K562 (cell line): ENCODE measurements around the gene MEF2B. TPM values are rescaled to one million over a fixed set of nuclear protein-coding genes. Genes with fewer than 3 reads are reported as not detected.
A peak's percentile ranks its signal among the peaks of the same experiment; 100 is the strongest.

Experiments
- BRD4 ChIP-seq: fragments of 200-600 bp; sonication (generic); IDR thresholded peaks from 2 replicates; pipeline ENCODE4 v1.6.1; 2017; ENCODE audit warnings: inconsistent platforms
- CBFB ChIP-seq: sonication (generic); formaldehyde crosslinking; IDR thresholded peaks from 2 replicates; pipeline ENCODE4 v1.4.0; 2020; ENCODE audit warnings: mild to moderate bottlenecking, missing genetic modification reagents
- CREB3L1 ChIP-seq: fragments of 450-650 bp; IDR thresholded peaks from 2 replicates; pipeline ENCODE4 v1.6.1; 2014; ENCODE audit warnings: low read depth, mild to moderate bottlenecking, moderate library complexity, borderline replicate concordance
- CTBP1 ChIP-seq: fragments of 450-650 bp; IDR thresholded peaks from 2 replicates; pipeline ENCODE4 v1.6.1; 2016; ENCODE audit warnings: borderline replicate concordance
- DPF2 ChIP-seq: fragments of 450-650 bp; IDR thresholded peaks from 2 replicates; pipeline ENCODE4 v1.6.1; 2016
- E2F4 ChIP-seq: sonication (generic); formaldehyde crosslinking; IDR thresholded peaks from 2 replicates; pipeline ENCODE4 v1.8.0; 2022; ENCODE audit warnings: mild to moderate bottlenecking, low read depth, missing genetic modification reagents
- EWSR1 ChIP-seq: fragments of 450-650 bp; IDR thresholded peaks from 2 replicates; pipeline ENCODE4 v1.6.1; 2018; ENCODE audit warnings: borderline replicate concordance, mild to moderate bottlenecking, low read depth, moderate library complexity; ENCODE audit not compliant: partially characterized antibody
- GABPA ChIP-seq: fragments of 200-800 bp; sonication (Bioruptor generic); conservative IDR thresholded peaks from 2 replicates; pipeline ENCODE4 v1.6.1; 2016; ENCODE audit warnings: low read depth, missing genetic modification characterization, missing compliant biosample characterization
- MYC ChIP-seq, 2 experiments: fragments of 250-450 bp in 1 of 2; sonication (Bioruptor Pico) in 1 of 2; IDR thresholded peaks; 2 replicates each; pipeline versions ENCODE4 v1.5.1 to v1.6.1; 2012 to 2021; ENCODE audit warnings: low read depth in 2 of 2, borderline replicate concordance in 1 of 2, improper control_type of control experiment in 1 of 2, low read length in 1 of 2, mild to moderate bottlenecking in 1 of 2, moderate library complexity in 1 of 2
- PRDM10 ChIP-seq: fragments of 450-650 bp; IDR thresholded peaks from 2 replicates; pipeline ENCODE4 v1.6.1; 2018; ENCODE audit not compliant: partially characterized antibody
- RBM39 ChIP-seq: fragments of 200-400 bp; formaldehyde crosslinking; optimal IDR thresholded peaks from 2 replicates; pipeline ENCODE3; 2018; ENCODE audit warnings: low read depth, low read length
- STAT6 ChIP-seq: sonication (generic); formaldehyde crosslinking; IDR thresholded peaks from 2 replicates; pipeline ENCODE4 v1.8.1; 2023; ENCODE audit warnings: mild to moderate bottlenecking, missing genetic modification reagents
- TRIM24 ChIP-seq, 2 experiments: fragments of 450-650 bp; IDR thresholded peaks; 2 replicates each; pipeline ENCODE4 v1.6.1; 2016
- ZBTB33 ChIP-seq: sonication (generic); formaldehyde crosslinking; IDR thresholded peaks from 2 replicates; pipeline ENCODE4 v1.8.1; 2023; ENCODE audit warnings: mild to moderate bottlenecking, missing genetic modification reagents
- polyA plus RNA-seq, 8 experiments: library from polyadenylated mRNA; depleted of rRNA in 4 of 8; stranded (reverse) in 5 of 8; unstranded in 3 of 8; fragments of >200 nt; fragmentation: Nextera tagmentation in 2 of 8; fragmentation: Illumina TruSeq in 1 of 8; extraction: Ambion mirVana in 2 of 8; extraction: Trizol in 1 of 8; gene quantifications; 2 replicates each; pipeline versions ENCODE4 v1.2.1 to v1.2.3, GENCODE V29; 2011 to 2014; ENCODE audit warnings: inconsistent platforms in 1 of 8, missing spikeins in 1 of 8
- total RNA-seq, 7 experiments: library from RNA; depleted of rRNA in 6 of 7; stranded (reverse); fragments of >200 nt in 6 of 7; fragmentation: Illumina TruSeq in 2 of 7; extraction: Trizol in 2 of 7; gene quantifications; 2 replicates each; pipeline versions ENCODE4 v1.2.1 to v1.2.3, GENCODE V29; 2011 to 2021; ENCODE audit warnings: low replicate concordance in 1 of 7

MEF2B gene
- total and polyA plus RNA-seq, 9 of the 15 experiments (the other 6 are each of a cell fraction or from before 2014, with no cell fraction given) = 0.14 to 1.9 (median 0.71) TPM; not detected in 3

- TF ChIP-seq STAT6 (CRISPR knock-in tag) = peak; percentile 38; the same call in 1 of the 2 replicates
- 0 out of 2 replicates have a peak, but pooled peaks have one; percentile 38 for TF ChIP-seq E2F4 (CRISPR knock-in tag)
- TF ChIP-seq GABPA (tag) = peak; percentile 100
- TF ChIP-seq CREB3L1 = peak; percentile 57; the same call in 1 of the 2 replicates
- peak; percentile 82; the same call in 1 of the 2 replicates for TF ChIP-seq BRD4
- TF ChIP-seq PRDM10 = peak; percentile 70
- peak; percentile 52; the same call in 1 of the 2 replicates for TF ChIP-seq CBFB (CRISPR knock-in tag)
- TF ChIP-seq DPF2 = peak; percentile 55; the same call in 1 of the 2 replicates
- TF ChIP-seq EWSR1 = no peak
- no peak for TF ChIP-seq RBM39
- TF ChIP-seq ZBTB33 (CRISPR knock-in tag) = 0 out of 2 replicates have a peak, but pooled peaks have one; percentile 10
- TF ChIP-seq MYC (IDR thresholded peaks at IDR 0.05; ENCODE audit: low read depth, low read length) = peak; percentile 63; the same call in 1 of the 2 replicates
- TF ChIP-seq MYC (CRISPR knock-in tag; IDR thresholded peaks at IDR 0.05; ENCODE audit: borderline replicate concordance, low read depth) = peak; percentile 88; the same call in 1 of the 2 replicates
- peak in 1 of 2 experiments; percentile 99; a peak in 2 of 4 replicates for TF ChIP-seq TRIM24 (IDR thresholded peaks at IDR 0.05)
- TF ChIP-seq CTBP1 = peak; percentile 88
Observed at GRCh38 chr19:19192078-19192882, 22.2 kb upstream of the MEF2B start, which contains the start of the genes BORCS8 and RFXANK (continued).
